K562 (cell line): Measurements from ENCODE around the gene HAL. TPM values are rescaled to one million over a fixed set of nuclear protein-coding genes. Genes with fewer than 3 reads are reported as not detected.

Experiments
- ATAC-seq: fragments of 200-7000 bp; cut with Tn5 transposase; 3 replicates; pipeline ENCODE4 v1.9.1; 2020; ENCODE audit warnings: moderate library complexity
- BruUV-seq: library from RNA; stranded (reverse); fragments of 400-500 nt; replicated peaks from 2 replicates; lab custom pipeline; 2021; lab: Mats Ljungman, UMichigan
- CTCF ChIA-PET: fragments of 300-600 bp; formaldehyde crosslinking; extraction: SDS; loops from one replicate; lab custom pipeline; 2021; ENCODE audit warnings: low intra/inter-chr PET ratio; lab: Yijun Ruan, JAX
- POLR2A ChIA-PET: fragments of 300-600, 350-650 bp; sonication (Branson Sonifier 250); formaldehyde crosslinking; extraction: SDS; loops from one replicate; lab custom pipeline; 2021; ENCODE audit warnings: antibody characterized with exemption, inconsistent platforms; lab: Yijun Ruan, JAX
- DNase-seq, 4 experiments: peaks; one replicate each; pipeline versions ENCODE4 v3.0.0 to v3.0.0-alpha.2; 2011 to 2018; ENCODE audit warnings: low spot score in 3 of 4, mixed read lengths in 3 of 4; ENCODE audit errors: extremely low read depth in 1 of 4
- FAIRE-seq: peaks from 2 replicates; lab custom pipeline; 2011; peaks lifted over from hg19 to GRCh38; lab: Jason Lieb, UNC
- H2AFZ ChIP-seq: 2 replicates; pipeline ENCODE4 v1.6.0; 2011; ENCODE audit warnings: low read depth, low read length, control low read depth, inconsistent platforms
- H3K27ac ChIP-seq: fragments of 200-600 bp; 3 replicates; pipeline ENCODE4 v1.8.0; 2011; ENCODE audit warnings: low read depth, mild to moderate bottlenecking, control low read depth, inconsistent platforms, low read length, moderate library complexity, mixed read lengths; ENCODE audit errors: extremely low read depth
- H3K27me3 ChIP-seq, 2 experiments: fragments of 300-600 bp in 1 of 2; 2 replicates in 1 of 2; 3 replicates in 1 of 2; pipeline versions ENCODE4 v1.6.0 to v1.8.0; 2011; ENCODE audit warnings: inconsistent platforms in 2 of 2, low read length in 2 of 2, mild to moderate bottlenecking in 1 of 2, mixed read lengths in 1 of 2, moderate library complexity in 1 of 2; ENCODE audit not compliant: control insufficient read depth in 2 of 2, insufficient read depth in 2 of 2
- H3K36me3 ChIP-seq: fragments of 300-600 bp; 3 replicates; pipeline ENCODE4 v1.8.0; 2011; ENCODE audit warnings: mild to moderate bottlenecking, low read length, inconsistent platforms; ENCODE audit not compliant: control insufficient read depth, insufficient read depth
- H3K4me1 ChIP-seq, 2 experiments: fragments of 200-600 bp in 1 of 2; replicated peaks in 1 of 2; 2 replicates in 1 of 2; 3 replicates in 1 of 2; pipeline versions ENCODE4 v1.5.1 to v1.8.0; 2011; ENCODE audit warnings: inconsistent platforms in 2 of 2, low read length in 2 of 2, mild to moderate bottlenecking in 1 of 2, mixed read lengths in 1 of 2, moderate library complexity in 1 of 2; ENCODE audit not compliant: control insufficient read depth in 2 of 2, insufficient read depth in 2 of 2
- H3K4me2 ChIP-seq: 2 replicates; pipeline ENCODE4 v1.6.1; 2011; ENCODE audit warnings: low read length, control low read depth, inconsistent platforms, mixed read lengths; ENCODE audit not compliant: insufficient read depth
- H3K4me3 ChIP-seq: fragments of 200-600 bp; sonication (generic), shearing (Covaris generic); 2 replicates; pipeline ENCODE4 v1.5.1; 2016; ENCODE audit warnings: control low read depth, inconsistent platforms
- H3K79me2 ChIP-seq: fragments of 200-600 bp; 3 replicates; pipeline ENCODE4 v1.8.0; 2011; ENCODE audit warnings: low read length, inconsistent platforms; ENCODE audit not compliant: control insufficient read depth, insufficient read depth
- H3K9ac ChIP-seq, 2 experiments: 2 replicates each; pipeline versions ENCODE4 v1.6.0 to v1.6.1; 2011; ENCODE audit warnings: low read depth in 2 of 2, low read length in 2 of 2, control low read depth in 1 of 2, inconsistent platforms in 1 of 2, mild to moderate bottlenecking in 1 of 2, mixed read lengths in 1 of 2; ENCODE audit not compliant: insufficient read depth in 1 of 2
- H3K9me1 ChIP-seq: one replicate; pipeline ENCODE4 v1.6.0; 2011; ENCODE audit warnings: inconsistent platforms, mild to moderate bottlenecking, low read length, moderate library complexity; ENCODE audit not compliant: control insufficient read depth, insufficient read depth
- H3K9me3 ChIP-seq: replicated peaks from 2 replicates; pipeline ENCODE4 v1.5.1; 2011; ENCODE audit warnings: low read depth, low read length, inconsistent platforms; ENCODE audit not compliant: control insufficient read depth, insufficient read depth
- H4K20me1 ChIP-seq: replicated peaks from 2 replicates; pipeline ENCODE4 v1.6.1; 2011; ENCODE audit warnings: low read length, inconsistent platforms, mixed read lengths; ENCODE audit not compliant: control insufficient read depth, insufficient read depth
- FOXJ3 ChIP-seq: sonication (generic); formaldehyde crosslinking; IDR thresholded peaks from 2 replicates; pipeline ENCODE4 v1.4.0; 2020; ENCODE audit warnings: mild to moderate bottlenecking, missing genetic modification reagents
- ILF3 ChIP-seq: fragments of 450-650 bp; IDR thresholded peaks from 2 replicates; pipeline ENCODE4 v1.6.1; 2018; ENCODE audit warnings: antibody characterized with exemption, mild to moderate bottlenecking, moderate library complexity, borderline replicate concordance
- L3MBTL2 ChIP-seq: fragments of 450-650 bp; IDR thresholded peaks from 2 replicates; pipeline ENCODE4 v1.6.1; 2016; ENCODE audit warnings: mild to moderate bottlenecking, moderate library complexity
- PKNOX1 ChIP-seq: fragments of 450-650 bp; IDR thresholded peaks from 2 replicates; pipeline ENCODE4 v1.6.1; 2016
- TAF7 ChIP-seq: fragments of 450-650 bp; IDR thresholded peaks from 2 replicates; pipeline ENCODE4 v1.6.1; 2016; ENCODE audit warnings: missing genetic modification characterization, missing compliant biosample characterization
- ZNF589 ChIP-seq: fragments of 200-800 bp; sonication (Bioruptor generic); IDR thresholded peaks from 2 replicates; pipeline ENCODE4 v1.6.1; 2016; ENCODE audit warnings: low read depth, missing genetic modification characterization, missing compliant biosample characterization
- ZNF668 ChIP-seq: fragments of 250-450 bp; sonication (Bioruptor Pico); IDR thresholded peaks from 2 replicates; pipeline ENCODE4 v1.8.0; 2022; ENCODE audit warnings: mild to moderate bottlenecking, inconsistent platforms
- WGBS: fragments of 100-300 bp; shearing (Covaris generic); methylation state at CpG from one replicate; pipeline ENCODE4 v1.1.6; 2016; ENCODE audit warnings: low coverage, mixed read lengths; ENCODE audit not compliant: insufficient coverage; ENCODE audit errors: missing lambda C conversion rate; 5-methylcytosine and 5-hydroxymethylcytosine counted together
- in situ Hi-C: fragments of 300-500 bp; cut with MboI; formaldehyde crosslinking; loops from 4 replicates; pipeline ENCODE4 v1.15.0; 2018; ENCODE audit warnings: inconsistent platforms, mixed read lengths
- intact Hi-C: fragments of 100-400 bp; cut with micrococcal nuclease; formaldehyde crosslinking; loops from 2 replicates; pipeline ENCODE4 v1.14.2; 2022
- polyA plus RNA-seq, 8 experiments: library from polyadenylated mRNA; depleted of rRNA in 4 of 8; stranded (reverse) in 5 of 8; unstranded in 3 of 8; fragments of >200 nt; fragmentation: Nextera tagmentation in 2 of 8; fragmentation: Illumina TruSeq in 1 of 8; extraction: Ambion mirVana in 2 of 8; extraction: Trizol in 1 of 8; gene quantifications; 2 replicates each; pipeline versions ENCODE4 v1.2.1 to v1.2.3, GENCODE V29; 2011 to 2014; ENCODE audit warnings: inconsistent platforms in 1 of 8, missing spikeins in 1 of 8
- total RNA-seq, 7 experiments: library from RNA; depleted of rRNA in 6 of 7; stranded (reverse); fragments of >200 nt in 6 of 7; fragmentation: Illumina TruSeq in 2 of 7; extraction: Trizol in 2 of 7; gene quantifications; 2 replicates each; pipeline versions ENCODE4 v1.2.1 to v1.2.3, GENCODE V29; 2011 to 2021; ENCODE audit warnings: low replicate concordance in 1 of 7

Gene HAL
- total and polyA plus RNA-seq, 9 of the 15 experiments (the other 6 are each of a cell fraction or from before 2014, with no cell fraction given): 0.03 to 0.36 (median 0.20) TPM; not detected in 4

GRCh38 chr12:96033549-96034389 is 37.6 kb upstream of the HAL start:
- ChIA-PET CTCF (no interaction called here), POLR2A (no interaction called here)
- no peaks in the 10 kb centered on the region for H4K20me1 ChIP-seq
- TSS peak; percentile 41 for BruUV-seq
- H3K9me1 ChIP-seq: no peaks in the 10 kb centered on the region
- no peak overlapping the region for H3K27ac ChIP-seq
- intact Hi-C loops: no loop called here
- H3K4me1 ChIP-seq: peaks cover 3 to 8% of the 10 kb centered on the region in 2 experiments; a peak in 4 of 5 replicates
- no peaks in the 10 kb centered on the region for H3K27me3 ChIP-seq
- no peaks in the 10 kb centered on the region for H3K36me3 ChIP-seq
- WGBS: 48% methylated on average over 7 of the region's 7 CpGs
- in situ Hi-C loops: no loop called here
- FAIRE-seq (no peak), DNase-seq (no peak), ATAC-seq (no peak)
- H3K9me3 ChIP-seq: no peaks in the 10 kb centered on the region
- H2AFZ ChIP-seq: no peak overlapping the region; the same call in 1 of the 2 replicates
- H3K79me2 ChIP-seq: peaks cover 6% of the 10 kb centered on the region; the same call in 1 of the 3 replicates
- H3K4me2 ChIP-seq: peak overlapping the region; percentile 9; the same call in 1 of the 2 replicates
- H3K9ac ChIP-seq: no peak overlapping the region
- H3K4me3 ChIP-seq: no peak overlapping the region
- no peak for TF ChIP-seq FOXJ3 (CRISPR knock-in tag)
- TF ChIP-seq ILF3: no peak
- TF ChIP-seq L3MBTL2: no peak
- TF ChIP-seq TAF7 (tag): no peak
- no peak for TF ChIP-seq ZNF668
- no peak for TF ChIP-seq PKNOX1
- no peak for TF ChIP-seq ZNF589 (CRISPR knock-in tag)
- TF ChIP-seq, all 486 proteins: peak for 0
